ENCODE results near the gene WAPL.

Gene WAPL

DNA sequence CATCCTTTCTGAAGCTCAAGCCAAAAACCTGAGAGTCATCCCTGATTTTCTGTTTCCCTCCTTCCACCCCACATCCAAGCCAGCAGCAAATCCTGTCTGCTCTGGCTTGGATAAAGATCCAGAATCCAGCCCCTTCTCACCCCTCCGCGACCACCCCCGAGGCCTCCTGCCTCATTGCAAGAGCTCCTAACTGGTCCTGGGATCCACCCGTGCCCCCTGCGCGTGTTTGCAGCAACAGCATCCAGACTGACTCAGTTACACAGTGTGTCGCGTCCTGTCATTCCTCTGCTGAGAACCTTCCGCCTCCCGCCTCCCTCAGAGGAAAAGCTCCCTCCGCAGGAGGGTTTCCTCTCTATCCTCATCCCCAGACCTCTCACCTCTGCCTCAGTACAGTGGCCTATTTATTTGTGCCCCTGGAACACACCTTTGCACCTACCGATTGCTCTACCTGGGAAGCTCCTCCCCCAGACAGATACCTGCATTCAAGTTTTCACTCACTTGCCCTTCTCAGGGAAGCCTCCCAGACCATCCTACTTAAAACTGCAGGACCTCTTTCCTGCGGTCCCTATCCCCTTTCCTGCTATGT, 133.4 kb downstream of the WAPL start:
- DNase-seq, result no peak

DNA sequence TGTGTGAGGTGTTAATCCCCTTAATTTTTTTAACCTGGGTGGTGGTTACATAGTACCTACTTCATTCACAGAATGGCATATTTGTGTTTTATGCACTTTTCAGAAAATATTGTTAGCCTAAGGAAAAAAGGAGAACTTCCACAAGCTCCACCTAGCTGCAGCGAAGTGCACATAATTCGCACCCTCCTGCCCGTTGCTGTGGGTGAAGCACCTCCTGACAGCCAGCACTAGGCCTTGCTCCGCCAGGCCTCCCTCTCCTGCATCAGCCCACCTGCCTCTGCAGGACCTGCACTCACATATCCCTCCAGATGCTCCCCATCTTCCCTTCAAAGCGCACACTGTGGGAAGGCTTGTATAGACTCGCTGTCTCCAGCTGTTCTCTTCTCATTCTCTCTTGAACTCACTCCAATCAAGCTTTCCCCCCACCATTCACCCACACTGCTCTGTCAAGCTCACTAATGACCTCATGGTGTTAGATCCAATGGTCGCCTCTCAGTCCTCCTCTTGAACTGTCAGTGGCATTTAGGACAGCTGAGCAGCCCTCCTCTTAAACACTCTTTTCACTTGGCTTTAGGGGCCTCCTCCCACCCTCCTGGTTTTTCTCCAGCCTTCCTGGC, 134.3 kb downstream of the WAPL start:
- no peak for DNase-seq

DNA sequence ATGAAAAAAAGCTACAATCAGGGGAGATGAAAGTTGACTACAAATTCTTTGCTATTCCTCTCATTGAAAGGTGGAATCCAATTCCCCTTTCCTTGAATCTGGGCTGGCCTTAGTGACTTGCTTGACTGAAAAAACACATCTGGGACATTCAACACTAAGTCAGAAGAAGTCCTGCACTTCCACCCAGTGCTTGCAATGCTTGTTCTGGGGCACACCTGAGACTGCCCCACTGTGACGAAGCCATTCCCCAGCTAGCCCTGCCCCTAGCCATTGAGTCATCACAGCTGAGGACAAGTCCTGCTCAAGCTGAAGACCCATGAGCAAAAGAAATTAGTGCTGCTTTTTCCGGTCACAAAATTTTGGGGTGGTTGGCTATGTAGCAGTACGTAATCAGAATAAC, 135.8 kb downstream of the WAPL start:
- no peak for DNase-seq
